ENCODE data around the gene TTLL1. TPM values are rescaled to one million over a fixed set of nuclear protein-coding genes. Genes with fewer than 3 reads are reported as not detected.

TTLL1 gene
- total RNA-seq, 2 donors from 2014 or later, result 8.8 to 22.3 TPM

DNA sequence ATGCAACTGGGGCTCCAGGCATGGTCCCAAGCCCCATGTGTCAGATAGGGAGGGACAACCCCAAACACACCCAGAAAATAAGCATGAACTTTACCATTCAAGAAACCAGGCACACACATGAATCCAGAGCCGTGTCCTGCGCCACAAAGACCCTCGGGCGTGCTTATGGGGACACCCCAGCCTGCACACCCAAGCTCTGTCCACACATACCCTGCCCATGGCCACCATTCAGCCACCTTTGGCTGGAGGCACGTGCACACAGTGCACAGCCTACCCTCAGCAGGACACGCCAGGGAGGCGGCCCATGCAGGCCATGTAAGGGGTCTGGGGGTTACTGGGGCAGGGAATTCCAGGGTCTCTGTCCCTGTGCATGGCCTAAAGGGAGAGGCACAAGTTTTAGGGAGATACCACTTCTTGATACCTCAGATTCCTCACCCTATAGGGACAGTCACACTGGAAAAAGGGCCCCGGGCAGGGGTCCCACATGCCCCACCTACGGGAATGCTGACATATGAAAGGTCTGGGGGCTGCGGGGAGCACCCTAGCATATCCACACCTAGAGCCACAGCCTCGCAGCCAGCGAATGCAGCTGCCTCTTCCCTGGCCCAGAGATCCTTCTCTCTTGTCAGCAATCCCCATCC is 94.8 kb downstream of the TTLL1 start:
- no peak for DNase-seq (ENCODE audit: low spot score)
- H3K4me3 ChIP-seq, result peak overlapping the region; percentile 16 to 31

DNA sequence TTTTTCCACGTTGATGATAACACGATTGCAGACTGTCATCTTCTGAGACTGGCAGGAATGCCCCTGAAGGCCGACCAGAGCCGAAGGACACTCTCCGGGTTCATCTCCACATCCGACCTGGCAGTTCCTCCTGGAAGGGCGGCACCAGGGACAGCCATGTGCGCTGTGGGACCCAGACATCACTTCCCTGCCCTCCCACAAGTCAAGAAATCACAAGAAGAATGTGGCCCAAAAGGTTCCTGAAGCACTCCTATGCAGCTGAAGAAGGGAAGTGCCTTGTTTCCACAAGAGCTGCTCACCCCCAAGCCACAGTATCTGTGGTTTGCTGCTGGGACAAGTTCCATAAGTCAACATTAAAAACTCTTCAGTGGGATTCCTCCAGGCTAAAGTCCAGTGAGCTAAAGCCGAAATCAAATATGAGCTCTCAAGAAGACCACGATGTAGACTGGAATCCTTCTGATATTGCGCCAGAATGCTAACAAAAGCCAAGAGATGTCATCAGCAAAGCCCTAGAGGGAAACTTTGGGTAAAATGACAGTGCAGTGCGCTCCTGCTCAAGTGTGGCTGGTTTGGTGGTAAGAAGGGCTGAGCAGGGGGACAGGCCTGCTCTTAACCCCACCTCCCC is 95.4 kb downstream of the TTLL1 start:
- TF ChIP-seq POLR2AphosphoS5 (IDR thresholded peaks at IDR 0.05) (peak; percentile 74), POLR2A (IDR thresholded peaks at IDR 0.05) (no peak)
- Histone ChIP-seq H3K9me3 (no peaks in the 10 kb centered on the region), H3K4me3 (peak overlapping the region in 1 of 2 donors; percentile 31), H3K36me3 (no peaks in the 10 kb centered on the region), H3K27me3 (replicated peaks; ENCODE audit: insufficient read depth) (no peaks in the 10 kb centered on the region), H3K4me1 (replicated peaks) (peaks cover 43% of the 10 kb centered on the region), H3K27ac (peak overlapping the region; percentile 96 to 97)
- 32% methylated on average over 12 of the region's 12 CpGs for WGBS
- peak; percentile 55 for DNase-seq (ENCODE audit: low spot score)
- intact Hi-C loops (cut with DNase I), result no loop called here

More for the DNA sequence above, 94.8 kb downstream of the TTLL1 start:
- Histone ChIP-seq H3K27me3 (replicated peaks; ENCODE audit: insufficient read depth) (no peaks in the 10 kb centered on the region), H3K9me3 (no peaks in the 10 kb centered on the region), H3K27ac (peak overlapping the region; percentile 96 to 97), H3K4me1 (replicated peaks) (peaks cover 43% of the 10 kb centered on the region), H3K36me3 (no peaks in the 10 kb centered on the region)
- intact Hi-C loops (cut with DNase I), result no loop called here
- no peak for TF ChIP-seq POLR2A (IDR thresholded peaks at IDR 0.05)
- TF ChIP-seq, protein P1, sequence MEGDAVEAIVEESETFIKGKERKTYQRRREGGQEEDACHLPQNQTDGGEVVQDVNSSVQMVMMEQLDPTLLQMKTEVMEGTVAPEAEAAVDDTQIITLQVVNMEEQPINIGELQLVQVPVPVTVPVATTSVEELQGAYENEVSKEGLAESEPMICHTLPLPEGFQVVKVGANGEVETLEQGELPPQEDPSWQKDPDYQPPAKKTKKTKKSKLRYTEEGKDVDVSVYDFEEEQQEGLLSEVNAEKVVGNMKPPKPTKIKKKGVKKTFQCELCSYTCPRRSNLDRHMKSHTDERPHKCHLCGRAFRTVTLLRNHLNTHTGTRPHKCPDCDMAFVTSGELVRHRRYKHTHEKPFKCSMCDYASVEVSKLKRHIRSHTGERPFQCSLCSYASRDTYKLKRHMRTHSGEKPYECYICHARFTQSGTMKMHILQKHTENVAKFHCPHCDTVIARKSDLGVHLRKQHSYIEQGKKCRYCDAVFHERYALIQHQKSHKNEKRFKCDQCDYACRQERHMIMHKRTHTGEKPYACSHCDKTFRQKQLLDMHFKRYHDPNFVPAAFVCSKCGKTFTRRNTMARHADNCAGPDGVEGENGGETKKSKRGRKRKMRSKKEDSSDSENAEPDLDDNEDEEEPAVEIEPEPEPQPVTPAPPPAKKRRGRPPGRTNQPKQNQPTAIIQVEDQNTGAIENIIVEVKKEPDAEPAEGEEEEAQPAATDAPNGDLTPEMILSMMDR (IDR thresholded peaks at IDR 0.05), result no peak
- TF ChIP-seq POLR2AphosphoS5 (IDR thresholded peaks at IDR 0.05), result no peak
- 67% methylated on average over 12 of the region's 12 CpGs for WGBS

DNA sequence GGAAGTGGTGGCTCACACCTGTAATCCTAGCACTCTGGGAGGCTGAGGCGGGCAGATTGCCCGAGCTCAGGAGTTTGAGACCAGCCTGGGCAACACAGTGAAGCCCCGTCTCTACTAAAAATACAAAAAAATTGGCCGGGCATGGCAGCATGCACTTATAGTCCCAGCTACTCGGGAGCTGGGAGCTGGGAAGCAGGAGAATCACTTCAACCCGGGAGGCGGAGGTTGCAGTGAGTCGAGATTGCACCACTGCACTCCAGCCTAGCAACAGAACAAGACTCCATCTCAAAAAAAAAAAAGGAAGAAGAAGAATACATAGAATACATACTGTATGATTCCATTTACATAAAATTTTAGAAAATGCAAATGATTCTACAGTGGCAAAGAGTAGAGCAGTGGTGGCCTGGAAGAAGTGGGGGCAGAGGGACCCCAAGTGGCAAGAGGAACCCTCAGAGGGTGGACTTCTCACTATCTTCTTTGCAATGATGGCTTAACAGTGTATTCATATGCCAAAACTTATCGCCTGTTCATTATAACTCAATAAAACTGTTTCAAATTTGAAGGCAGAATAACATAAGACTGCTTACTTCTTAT is 96.2 kb downstream of the TTLL1 start:
- H3K27me3 ChIP-seq (replicated peaks; ENCODE audit: insufficient read depth), result no peaks in the 10 kb centered on the region
- intact Hi-C loops (cut with DNase I), result no loop called here
- H3K4me3 ChIP-seq, result no peak overlapping the region
- no peak for TF ChIP-seq POLR2A (IDR thresholded peaks at IDR 0.05)
- TF ChIP-seq, protein P1 (IDR thresholded peaks at IDR 0.05), result no peak
- no peak for TF ChIP-seq POLR2AphosphoS5 (IDR thresholded peaks at IDR 0.05)
- H3K4me1 ChIP-seq (replicated peaks), result peaks cover 43% of the 10 kb centered on the region
- WGBS, result 67% methylated on average over 9 of the region's 9 CpGs
- H3K9me3 ChIP-seq, result no peaks in the 10 kb centered on the region
- peak overlapping the region; percentile 96 to 97 for H3K27ac ChIP-seq
- DNase-seq (ENCODE audit: low spot score), result no peak
- no peaks in the 10 kb centered on the region for H3K36me3 ChIP-seq

DNA sequence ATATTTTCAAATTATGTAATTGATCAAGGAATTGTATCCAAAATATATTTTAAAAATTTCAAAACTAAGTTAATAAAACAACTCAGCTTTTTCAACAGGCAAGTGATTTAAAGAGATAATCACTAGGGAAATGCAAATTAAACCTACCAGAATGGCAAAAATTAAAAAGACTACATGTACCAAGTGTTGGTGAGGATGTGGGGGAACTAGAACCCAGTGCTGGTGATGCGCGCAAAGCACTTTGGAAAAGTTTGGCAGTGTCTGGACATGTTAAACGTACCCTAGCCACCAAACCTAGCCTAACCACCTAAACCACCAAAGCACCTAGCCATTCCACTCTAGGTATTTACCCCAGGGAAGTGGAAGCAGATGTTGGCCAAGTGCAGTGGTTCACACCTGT is 97.1 kb downstream of the TTLL1 start:
- DNase-seq (ENCODE audit: low spot score), result no peak
- Histone ChIP-seq H3K9me3 (no peaks in the 10 kb centered on the region), H3K4me1 (replicated peaks) (peaks cover 40% of the 10 kb centered on the region), H3K4me3 (no peak overlapping the region), H3K36me3 (no peaks in the 10 kb centered on the region), H3K27ac (peak overlapping the region in 1 of 2 donors; percentile 97), H3K27me3 (replicated peaks; ENCODE audit: insufficient read depth) (no peaks in the 10 kb centered on the region)
- no peak for TF ChIP-seq POLR2AphosphoS5 (IDR thresholded peaks at IDR 0.05)
- TF ChIP-seq, protein P1 (IDR thresholded peaks at IDR 0.05), result no peak
- WGBS, result 98% methylated on average over 3 of the region's 3 CpGs
- intact Hi-C loops (cut with DNase I), result no loop called here

DNA sequence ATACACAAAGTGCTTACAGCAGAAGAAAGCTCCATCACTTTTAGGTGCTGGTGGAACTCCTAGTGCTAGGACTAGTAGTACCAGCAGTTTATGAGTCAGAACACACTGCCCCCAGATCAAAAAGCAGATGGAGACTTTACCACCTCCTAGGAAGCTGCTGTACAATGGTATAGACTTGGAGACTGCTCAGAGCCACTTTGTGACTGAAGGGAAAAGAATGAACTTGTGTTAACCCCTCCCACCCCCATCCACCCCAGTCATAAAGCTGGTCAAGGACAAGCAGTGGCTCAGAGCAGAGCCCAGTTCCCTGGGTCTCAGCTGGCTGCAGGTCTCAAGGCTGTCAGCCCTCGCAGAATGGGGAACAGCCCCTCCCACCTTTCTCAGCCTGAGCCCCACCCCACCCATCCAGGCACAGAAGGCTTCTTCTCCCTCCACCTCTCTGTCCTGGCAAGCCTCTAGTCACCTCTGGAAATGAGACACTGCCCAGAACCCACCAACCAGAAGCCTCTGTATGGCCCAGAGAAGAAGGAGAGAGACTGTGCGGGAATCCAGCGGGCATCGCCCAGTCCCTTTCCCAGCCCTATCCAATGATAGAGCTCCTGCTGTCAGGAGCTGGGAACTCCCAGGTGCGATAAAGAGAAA is 98.1 kb downstream of the TTLL1 start:
- TF ChIP-seq POLR2AphosphoS5 (IDR thresholded peaks at IDR 0.05), result peak; percentile 59
- TF ChIP-seq POLR2A (IDR thresholded peaks at IDR 0.05), result no peak
- Histone ChIP-seq H3K4me3 (no peak overlapping the region), H3K27me3 (replicated peaks; ENCODE audit: insufficient read depth) (no peaks in the 10 kb centered on the region), H3K36me3 (no peaks in the 10 kb centered on the region), H3K9me3 (no peaks in the 10 kb centered on the region), H3K27ac (peak overlapping the region; percentile 57 to 97), H3K4me1 (replicated peaks) (peaks cover 35% of the 10 kb centered on the region)
- DNase-seq (ENCODE audit: low spot score), result no peak
- 58% methylated on average over 5 of the region's 5 CpGs for WGBS
- intact Hi-C loops (cut with DNase I), result no loop called here
